GM19035 (cell line): ENCODE measurements around the gene GRIN3A.

Experiments
- ATAC-seq: cut with Tn5 transposase; IDR thresholded peaks from one replicate; pipeline ENCODE4 v1.9.1; 2021; ENCODE audit not compliant: unreplicated experiment

The GRIN3A gene

GRCh38 chr9:101706261-101706798 is 32.1 kb downstream of the GRIN3A start:
- ATAC-seq, result no peak

- ATAC-seq, result peak; percentile 91
These were observed 33.2 kb downstream of the GRIN3A start for GRCh38 chr9:101705135-101705661.

GRCh38 chr9:101702257-101702656 is 36.2 kb downstream of the GRIN3A start:
- ATAC-seq, result no peak

- no peak for ATAC-seq
These were observed 44.7 kb downstream of the GRIN3A start for GRCh38 chr9:101693546-101694336.

- ATAC-seq, result no peak
These were observed 46.8 kb downstream of the GRIN3A start for GRCh38 chr9:101691657-101692056.

GRCh38 chr9:101689039-101689438 is 49.4 kb downstream of the GRIN3A start:
- no peak for ATAC-seq

GRCh38 chr9:101684665-101685064 is 53.8 kb downstream of the GRIN3A start:
- ATAC-seq, result no peak

GRCh38 chr9:101683236-101683635 is 55.2 kb downstream of the GRIN3A start:
- no peak for ATAC-seq

- no peak for ATAC-seq
These were observed 60.6 kb downstream of the GRIN3A start for GRCh38 chr9:101677861-101678260.

GRCh38 chr9:101675341-101675740 is 63.1 kb downstream of the GRIN3A start:
- no peak for ATAC-seq

GRCh38 chr9:101674165-101674564 is 64.3 kb downstream of the GRIN3A start:
- ATAC-seq, result no peak

GRCh38 chr9:101673642-101674041 is 64.8 kb downstream of the GRIN3A start:
- no peak for ATAC-seq

- no peak for ATAC-seq
These were observed 66.9 kb downstream of the GRIN3A start for GRCh38 chr9:101671567-101671966.

- no peak for ATAC-seq
These were observed 70.0 kb downstream of the GRIN3A start for GRCh38 chr9:101668421-101668820.

GRCh38 chr9:101664453-101664852 is 74.0 kb downstream of the GRIN3A start:
- ATAC-seq, result no peak

GRCh38 chr9:101652601-101653175 is 85.8 kb downstream of the GRIN3A start:
- no peak for ATAC-seq

GRCh38 chr9:101650142-101650541 is 88.3 kb downstream of the GRIN3A start:
- peak; percentile 71 for ATAC-seq

GRCh38 chr9:101648493-101648892 is 90.0 kb downstream of the GRIN3A start:
- ATAC-seq, result no peak

GRCh38 chr9:101639785-101640665 is 98.4 kb downstream of the GRIN3A start:
- no peak for ATAC-seq

- no peak for ATAC-seq
These were observed 99.1 kb downstream of the GRIN3A start for GRCh38 chr9:101639311-101639710.

- ATAC-seq, result no peak
These were observed 102.2 kb downstream of the GRIN3A start for GRCh38 chr9:101636247-101636646.
